Sigmoid colon (tissue), 7 donors: ENCODE data around the gene OPA3. TPM values are rescaled to one million over a fixed set of nuclear protein-coding genes. Genes with fewer than 3 reads are reported as not detected.
"Not testable (repeated sequence)": the region's sequence is repeated elsewhere in the genome, so short reads cannot be mapped to it uniquely, and the experiment has no call there.

ENCODE experiments used
- DNase-seq: peaks from one replicate; pipeline ENCODE4 v3.0.0-alpha.2; 2019
- H3K27ac ChIP-seq, 4 donors: fragments of 200-600 bp; sonication (generic); one replicate each; pipeline ENCODE4 v1.5.1; 2016 to 2019; ENCODE audit warnings: mild to moderate bottlenecking in 1 of 4
- H3K27me3 ChIP-seq, 3 donors: fragments of 200-600 bp; sonication (generic); one replicate each; pipeline ENCODE4 v1.5.1; 2019; ENCODE audit warnings: mild to moderate bottlenecking in 1 of 3
- H3K36me3 ChIP-seq, 4 donors: fragments of 200-600 bp; sonication (generic); one replicate each; pipeline ENCODE4 v1.5.1; 2016 to 2019
- H3K4me1 ChIP-seq, 4 donors: fragments of 200-600 bp; sonication (generic); one replicate each; pipeline ENCODE4 v1.5.1; 2017 to 2019
- H3K4me3 ChIP-seq, 4 donors: fragments of 200-600 bp; sonication (generic); one replicate each; pipeline ENCODE4 v1.5.1; 2017 to 2019; ENCODE audit warnings: mild to moderate bottlenecking in 2 of 4, moderate library complexity in 1 of 4
- H3K9me3 ChIP-seq, 4 donors: fragments of 200-600 bp in 3 of 4; sonication (generic) in 3 of 4; one replicate each; pipeline versions ENCODE4 v1.5.1 to v1.6.1; 2013 to 2019
- EP300 ChIP-seq, 4 donors: sonication (generic); formaldehyde crosslinking; IDR thresholded peaks; one replicate each; pipeline ENCODE4 v1.6.1; 2017; ENCODE audit warnings: antibody characterized with exemption in 4 of 4
- POLR2A ChIP-seq, 2 donors: fragments of 450-650 bp; IDR thresholded peaks; one replicate each; pipeline ENCODE4 v1.6.1; 2016; ENCODE audit warnings: antibody characterized with exemption in 2 of 2, mild to moderate bottlenecking in 2 of 2, moderate library complexity in 2 of 2
- POLR2AphosphoS5 ChIP-seq, 4 donors: sonication (generic); formaldehyde crosslinking; IDR thresholded peaks; one replicate each; pipeline ENCODE4 v1.6.1; 2017; ENCODE audit warnings: antibody characterized with exemption in 4 of 4
- WGBS, 2 donors: extraction: QIAGEN DNeasy Blood & Tissue Kit; methylation state at CpG; one replicate each; pipeline ENCODE4 v1.1.7; 2013; 5-methylcytosine and 5-hydroxymethylcytosine counted together
- intact Hi-C: fragments of 100-400 bp; cut with DNase I; formaldehyde crosslinking; loops from one replicate; pipeline ENCODE4 v1.15.1; 2023
- polyA plus RNA-seq, 3 donors: library from polyadenylated mRNA; stranded (reverse); fragments of 200-250 nt; gene quantifications; one replicate each; pipeline ENCODE4 v1.2.3, GENCODE V29; 2013
- total RNA-seq, 4 donors: library from RNA; depleted of rRNA; stranded (reverse); fragments of >200 nt; gene quantifications; one replicate each; pipeline ENCODE4 v1.1.0, GENCODE V29; 2016
- TF ChIP-seq, protein P1 (sequence below), 4 experiments: fragments of 450-650 bp in 3 of 4; fragments of 200-600 bp in 1 of 4; IDR thresholded peaks; one replicate each; pipeline ENCODE4 v1.5.1; 2016 to 2019; ENCODE audit warnings: antibody characterized with exemption in 4 of 4, mild to moderate bottlenecking in 3 of 4, moderate library complexity in 2 of 4
- donor health status: healthy with polysubstance abuse.
- donor health status: Bipolar disorder and iron deficiency.
- donor health status: healthy.

Gene OPA3
- total and polyA plus RNA-seq, 7 donors, result 3.0 to 11.3 (median 7.2) TPM

DNA sequence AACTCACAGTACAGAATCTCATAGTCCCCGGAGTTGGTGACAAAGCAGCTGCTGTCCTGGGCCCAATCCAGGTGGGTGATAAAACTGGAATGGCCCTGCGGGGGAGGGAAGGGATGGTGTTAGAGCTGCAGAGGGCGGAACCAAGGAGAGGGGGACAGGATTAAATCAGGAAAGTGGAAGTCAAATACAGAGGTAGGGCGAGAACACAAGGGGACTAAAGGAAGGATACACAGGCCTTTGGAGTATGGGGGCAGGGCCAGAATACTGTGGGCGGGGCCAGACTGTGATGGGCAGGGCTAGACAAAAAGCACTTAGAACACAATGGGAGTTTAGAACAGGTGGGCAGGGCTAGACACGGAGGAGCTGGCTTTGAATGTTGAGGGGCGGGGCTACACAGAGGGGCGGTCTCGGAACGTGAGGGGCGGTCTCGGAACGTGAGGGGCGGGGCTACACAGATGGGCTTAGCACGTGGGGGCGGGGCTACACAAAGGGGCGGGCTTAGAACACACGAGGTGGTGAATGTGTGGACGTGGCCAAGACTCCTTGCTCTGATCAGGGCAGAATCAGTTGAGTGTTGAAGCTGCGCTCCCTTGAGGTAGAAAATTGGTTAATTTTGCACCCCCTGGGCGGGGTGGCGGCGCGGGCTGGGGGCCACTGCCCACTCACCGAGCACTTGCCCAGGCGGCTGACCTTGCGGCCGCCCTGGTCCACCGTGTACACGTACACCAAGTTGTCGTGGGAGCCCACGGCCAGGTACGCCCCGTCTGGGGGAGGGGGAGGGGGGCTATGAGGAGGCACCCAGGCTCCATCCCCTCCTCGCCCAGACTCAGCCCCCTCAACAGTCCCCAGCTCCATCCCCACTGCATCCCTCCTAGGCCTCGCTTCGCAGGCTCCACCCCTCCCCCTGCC, 31.4 kb upstream of the OPA3 start:
- intact Hi-C loops, result no loop called here
- DNase-seq, result peak; percentile 86

DNA sequence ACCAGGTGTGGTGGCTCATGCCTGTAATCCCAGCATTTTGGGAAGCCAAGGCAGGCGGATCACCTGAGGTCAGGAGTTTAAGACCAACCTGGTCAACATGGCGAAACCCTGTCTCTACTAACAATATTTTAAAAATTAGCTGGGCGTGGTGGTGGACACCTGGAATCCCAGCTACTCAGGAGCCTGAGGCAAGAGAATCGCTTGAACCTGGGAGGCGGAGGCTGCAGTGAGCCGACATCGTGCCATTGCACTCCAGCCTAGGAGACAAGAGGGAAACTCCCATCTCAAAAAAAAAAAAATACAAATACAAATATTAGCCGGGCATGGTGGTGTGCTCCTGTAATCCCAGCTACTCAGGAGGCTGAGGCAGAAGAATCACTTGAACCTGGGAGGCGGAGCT, 30.5 kb upstream of the OPA3 start:
- H3K36me3 ChIP-seq, result peaks cover 0 to 55% (median 3%) of the 10 kb centered on the region in 4 donors
- 74 to 91% methylated on average over 9 of the region's 9 CpGs for WGBS, 2 donors

More for the DNA sequence above, 31.4 kb upstream of the OPA3 start:
- Histone ChIP-seq H3K4me1 (peaks cover 0 to 9% (median 5%) of the 10 kb centered on the region in 4 donors), H3K36me3 (peaks cover 0 to 54% (median 7%) of the 10 kb centered on the region in 4 donors), H3K9me3 (no peaks in the 10 kb centered on the region), H3K4me3 (no peak overlapping the region), H3K27me3 (no peaks in the 10 kb centered on the region), H3K27ac (peak overlapping the region in 3 of 4 donors; percentile 23 to 47 (median 25))
- WGBS, 2 donors, result 46 to 63% methylated on average over 37 of the region's 37 CpGs
- TF ChIP-seq, protein P1, sequence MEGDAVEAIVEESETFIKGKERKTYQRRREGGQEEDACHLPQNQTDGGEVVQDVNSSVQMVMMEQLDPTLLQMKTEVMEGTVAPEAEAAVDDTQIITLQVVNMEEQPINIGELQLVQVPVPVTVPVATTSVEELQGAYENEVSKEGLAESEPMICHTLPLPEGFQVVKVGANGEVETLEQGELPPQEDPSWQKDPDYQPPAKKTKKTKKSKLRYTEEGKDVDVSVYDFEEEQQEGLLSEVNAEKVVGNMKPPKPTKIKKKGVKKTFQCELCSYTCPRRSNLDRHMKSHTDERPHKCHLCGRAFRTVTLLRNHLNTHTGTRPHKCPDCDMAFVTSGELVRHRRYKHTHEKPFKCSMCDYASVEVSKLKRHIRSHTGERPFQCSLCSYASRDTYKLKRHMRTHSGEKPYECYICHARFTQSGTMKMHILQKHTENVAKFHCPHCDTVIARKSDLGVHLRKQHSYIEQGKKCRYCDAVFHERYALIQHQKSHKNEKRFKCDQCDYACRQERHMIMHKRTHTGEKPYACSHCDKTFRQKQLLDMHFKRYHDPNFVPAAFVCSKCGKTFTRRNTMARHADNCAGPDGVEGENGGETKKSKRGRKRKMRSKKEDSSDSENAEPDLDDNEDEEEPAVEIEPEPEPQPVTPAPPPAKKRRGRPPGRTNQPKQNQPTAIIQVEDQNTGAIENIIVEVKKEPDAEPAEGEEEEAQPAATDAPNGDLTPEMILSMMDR (IDR thresholded peaks at IDR 0.05), result no peak
- TF ChIP-seq POLR2AphosphoS5 (IDR thresholded peaks at IDR 0.05), result no peak
- TF ChIP-seq EP300 (IDR thresholded peaks at IDR 0.05), result no peak
- no peak for TF ChIP-seq POLR2A (IDR thresholded peaks at IDR 0.05)

DNA sequence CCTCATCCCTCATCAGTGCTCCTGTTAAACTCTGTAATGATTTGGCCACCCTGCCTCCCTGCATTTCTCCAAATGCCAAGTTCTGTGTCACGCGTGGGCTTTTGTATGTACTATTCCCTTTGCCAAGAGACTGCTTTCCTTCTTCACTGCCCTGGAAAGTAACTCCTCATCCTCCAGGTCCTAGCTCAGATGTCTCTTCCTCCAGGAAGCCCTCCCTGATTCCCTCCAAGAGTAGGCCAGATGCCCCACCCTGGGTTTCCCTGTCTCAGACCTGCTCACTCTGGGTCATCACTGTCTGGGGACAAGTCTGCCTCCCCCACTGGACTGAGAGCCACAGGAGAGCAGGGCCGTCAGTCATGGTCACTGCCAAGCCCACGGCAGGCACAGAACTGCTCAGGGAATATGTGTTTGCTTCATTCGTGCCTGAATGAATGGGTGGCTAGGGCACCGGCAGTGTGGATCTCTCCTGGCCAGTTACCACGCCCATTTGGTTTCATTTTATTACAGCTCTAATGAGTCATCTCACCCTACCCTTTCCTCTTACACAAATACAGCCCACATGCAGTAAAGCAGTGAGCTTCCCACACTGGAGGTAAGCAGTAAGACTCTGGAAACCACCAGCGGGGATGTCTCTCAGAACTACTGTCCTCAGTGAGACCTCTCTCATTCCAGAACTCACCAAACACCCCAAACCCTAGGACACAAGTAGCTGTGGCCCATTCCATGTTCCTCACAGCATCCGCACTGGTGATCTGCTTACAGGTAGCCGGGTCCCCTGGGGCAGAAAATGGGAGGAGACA, 29.5 kb upstream of the OPA3 start:
- Histone ChIP-seq H3K9me3 (no peaks in the 10 kb centered on the region), H3K4me3 (no peak overlapping the region), H3K27ac (peak overlapping the region in 3 of 4 donors; percentile 29 to 52 (median 38)), H3K27me3 (no peaks in the 10 kb centered on the region), H3K36me3 (peaks cover 0 to 48% (median 2%) of the 10 kb centered on the region in 4 donors), H3K4me1 (peaks cover 0 to 9% (median 5%) of the 10 kb centered on the region in 4 donors)
- 23 to 65% methylated on average over 10 of the region's 10 CpGs for WGBS, 2 donors
- TF ChIP-seq EP300 (IDR thresholded peaks at IDR 0.05), result no peak
- no peak for TF ChIP-seq POLR2A (IDR thresholded peaks at IDR 0.05)
- TF ChIP-seq POLR2AphosphoS5 (IDR thresholded peaks at IDR 0.05), result peak in 2 of 4 donors; percentile 26 to 39
- TF ChIP-seq, protein P1 (IDR thresholded peaks at IDR 0.05), result no peak
- intact Hi-C loops, result no loop called here
- DNase-seq, result no peak

More for the DNA sequence above, 30.5 kb upstream of the OPA3 start:
- peak overlapping the region in 2 of 4 donors; percentile 29 to 52 for H3K27ac ChIP-seq
- H3K27me3 ChIP-seq, H3K4me1 ChIP-seq, DNase-seq, H3K9me3 ChIP-seq, intact Hi-C loops, H3K4me3 ChIP-seq: not testable (repeated sequence)

DNA sequence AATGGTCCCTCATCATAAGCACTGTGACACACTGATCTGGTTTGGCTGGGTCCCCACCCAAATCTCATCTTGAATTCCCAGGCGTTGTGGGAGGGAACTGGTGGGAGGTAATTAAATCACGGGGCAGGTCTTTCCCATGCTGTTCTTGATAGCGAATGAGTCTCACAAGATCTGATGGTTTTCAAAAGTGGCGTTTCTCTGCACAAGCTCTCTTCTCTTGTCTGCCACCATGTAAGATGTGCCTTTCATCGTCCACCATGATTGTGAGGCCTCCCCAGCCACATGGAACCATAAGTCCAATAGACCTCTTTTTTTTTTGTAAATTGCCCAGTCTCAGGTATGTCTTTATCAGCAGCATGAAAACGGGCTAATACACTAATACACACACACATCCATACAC, 24.3 kb upstream of the OPA3 start:
- Histone ChIP-seq H3K4me3 (no peak overlapping the region), H3K27me3 (peaks cover 0 to 9% (median 0%) of the 10 kb centered on the region in 3 donors), H3K36me3 (peaks cover 0 to 35% (median 0%) of the 10 kb centered on the region in 4 donors), H3K9me3 (no peaks in the 10 kb centered on the region), H3K27ac (no peak overlapping the region), H3K4me1 (peaks cover 0 to 10% (median 8%) of the 10 kb centered on the region in 4 donors)
- TF ChIP-seq, protein P1 (IDR thresholded peaks at IDR 0.05), result no peak
- no peak for DNase-seq
- 95 to 96% methylated on average over 6 of the region's 6 CpGs for WGBS, 2 donors
- intact Hi-C loops, result no loop called here
